Measurements from ENCODE around the gene UBE2H.
"Not testable (repeated sequence)": the region's sequence is repeated elsewhere in the genome, so short reads cannot be mapped to it uniquely, and the experiment has no call there.

UBE2H gene

GRCh38 chr7:129907122-129907736 is 45.5 kb downstream of the UBE2H start:
- no peak for DNase-seq

- no peak for DNase-seq
Measured at GRCh38 chr7:129906700-129907099, 46.1 kb downstream of the UBE2H start.

GRCh38 chr7:129903935-129904334 is 48.8 kb downstream of the UBE2H start:
- DNase-seq: no peak

GRCh38 chr7:129902788-129903422 is 49.9 kb downstream of the UBE2H start:
- no peak for DNase-seq

GRCh38 chr7:129898502-129899160 is 54.1 kb downstream of the UBE2H start:
- no peak for DNase-seq

GRCh38 chr7:129898007-129898406 is 54.8 kb downstream of the UBE2H start:
- DNase-seq: no peak

- DNase-seq: no peak
Measured at GRCh38 chr7:129896568-129897382, 56.0 kb downstream of the UBE2H start.

GRCh38 chr7:129894184-129894583 is 58.6 kb downstream of the UBE2H start:
- DNase-seq: not testable (repeated sequence)

- no peak for DNase-seq
Measured at GRCh38 chr7:129890090-129890489, 62.7 kb downstream of the UBE2H start.

- DNase-seq: no peak
Measured at GRCh38 chr7:129889133-129889844, 63.5 kb downstream of the UBE2H start.

GRCh38 chr7:129887865-129888264 is 64.9 kb downstream of the UBE2H start:
- no peak for DNase-seq

GRCh38 chr7:129886818-129887186 is 66.0 kb downstream of the UBE2H start:
- no peak for DNase-seq

GRCh38 chr7:129886167-129886817 is 66.5 kb downstream of the UBE2H start:
- DNase-seq: no peak

- no peak for DNase-seq
Measured at GRCh38 chr7:129884495-129884894, 68.3 kb downstream of the UBE2H start.

GRCh38 chr7:129883151-129883550 is 69.6 kb downstream of the UBE2H start:
- no peak for DNase-seq

GRCh38 chr7:129882531-129882930 is 70.2 kb downstream of the UBE2H start:
- DNase-seq: no peak

- DNase-seq: no peak
Measured at GRCh38 chr7:129877146-129877792, 75.5 kb downstream of the UBE2H start.

- DNase-seq: no peak
Measured at GRCh38 chr7:129875745-129876411, 76.9 kb downstream of the UBE2H start.

GRCh38 chr7:129875160-129875559 is 77.6 kb downstream of the UBE2H start:
- DNase-seq: no peak

GRCh38 chr7:129874722-129875121 is 78.0 kb downstream of the UBE2H start:
- DNase-seq: no peak

- DNase-seq: peak; percentile 33
Measured at GRCh38 chr7:129872054-129872453, 80.7 kb downstream of the UBE2H start.

All from stimulated activated CD4-positive, alpha-beta T cell treated with anti-CD3 and anti-CD28 coated beads, Interleukin-15, amount 100 ng/mL, for 24 hours (primary cell).